DND-41 (cell line): ENCODE data around the gene CCDC169.

ENCODE experiments used
- ATAC-seq: fragments of 200-7000 bp; cut with Tn5 transposase; 3 replicates; pipeline ENCODE4 v1.9.1; 2021; ENCODE audit warnings: low read depth; ENCODE audit not compliant: insufficient read depth
- DNase-seq: peaks from one replicate; pipeline ENCODE4 v3.0.0-alpha.2; 2020
- H2AFZ ChIP-seq: 2 replicates; pipeline ENCODE4 v1.6.0; 2012; ENCODE audit warnings: low read depth, low read length
- H3K27ac ChIP-seq: 2 replicates; pipeline ENCODE4 v1.5.1; 2012; ENCODE audit warnings: low read length, inconsistent platforms
- H3K27me3 ChIP-seq: fragments of 200-600 bp; sonication (generic); 2 replicates; pipeline ENCODE4 v1.6.0; 2012; ENCODE audit warnings: low read length, mild to moderate bottlenecking, inconsistent platforms; ENCODE audit not compliant: insufficient read depth, poor library complexity
- H3K36me3 ChIP-seq: 2 replicates; pipeline ENCODE4 v1.5.1; 2012; ENCODE audit warnings: low read length, inconsistent platforms; ENCODE audit not compliant: insufficient read depth
- H3K4me1 ChIP-seq: 2 replicates; pipeline ENCODE4 v1.5.1; 2012; ENCODE audit warnings: mild to moderate bottlenecking, low read length; ENCODE audit not compliant: insufficient read depth
- H3K4me2 ChIP-seq: 2 replicates; pipeline ENCODE4 v1.6.0; 2012; ENCODE audit warnings: mild to moderate bottlenecking, moderate library complexity, low read length, inconsistent platforms; ENCODE audit not compliant: insufficient read depth
- H3K4me3 ChIP-seq, 2 experiments: fragments of 200-600 bp in 1 of 2; shearing (Covaris generic) in 1 of 2; 2 replicates each; pipeline ENCODE4 v1.5.1; 2012 to 2016; ENCODE audit warnings: inconsistent platforms in 2 of 2, low read length in 2 of 2, mild to moderate bottlenecking in 2 of 2, low read depth in 1 of 2, moderate library complexity in 1 of 2
- H3K79me2 ChIP-seq: 2 replicates; pipeline ENCODE4 v1.6.0; 2012; ENCODE audit warnings: low read length, inconsistent platforms; ENCODE audit not compliant: insufficient read depth
- H3K9ac ChIP-seq: 2 replicates; pipeline ENCODE4 v1.6.0; 2012; ENCODE audit warnings: low read depth, mild to moderate bottlenecking, inconsistent platforms, low read length, moderate library complexity
- H3K9me3 ChIP-seq: 2 replicates; pipeline ENCODE4 v1.5.1; 2012; ENCODE audit warnings: low read length, moderate library complexity, mild to moderate bottlenecking, inconsistent platforms; ENCODE audit not compliant: insufficient read depth, severe bottlenecking
- H4K20me1 ChIP-seq: 2 replicates; pipeline ENCODE4 v1.6.0; 2012; ENCODE audit warnings: low read length; ENCODE audit not compliant: insufficient read depth
- CTCF ChIP-seq: IDR thresholded peaks from 2 replicates; pipeline ENCODE4 v1.5.1; 2012; ENCODE audit warnings: borderline replicate concordance, low read length, moderate library complexity, mild to moderate bottlenecking; ENCODE audit not compliant: poor library complexity, severe bottlenecking; ENCODE audit errors: extremely low read depth
- EZH2 ChIP-seq: IDR thresholded peaks from 3 replicates; pipeline ENCODE4 v1.6.1; 2012; ENCODE audit warnings: borderline replicate concordance, low read depth, mild to moderate bottlenecking, moderate library complexity, low read length, inconsistent platforms; ENCODE audit not compliant: severe bottlenecking

The CCDC169 gene

GRCh38 chr13:36297366-36298338 lies at the start of gene CCDC169:
CCDC169 (minus strand) TSS chr13:36297814; CDS start chr13:36297719, 95 bp downstream.
- Histone ChIP-seq H2AFZ (no peak within 1 kb of the TSS), H3K9me3 (no peaks in the 10 kb centered on the region), H3K4me1 (no peaks in the 10 kb centered on the region), H3K4me3 (no peak within 1 kb of the TSS), H3K9ac (no peak within 1 kb of the TSS), H3K79me2 (no peaks in the 10 kb centered on the region), H3K4me2 (no peak within 1 kb of the TSS), H3K36me3 (no peaks in the 10 kb centered on the region), H4K20me1 (no peaks in the 10 kb centered on the region), H3K27ac (no peak within 1 kb of the TSS), H3K27me3 (no peaks in the 10 kb centered on the region)
- no peak for TF ChIP-seq EZH2
- ATAC-seq (no peak), DNase-seq (no peak)

- Histone ChIP-seq H3K27me3 (no peaks in the 10 kb centered on the region), H3K4me1 (no peaks in the 10 kb centered on the region), H3K79me2 (no peaks in the 10 kb centered on the region), H4K20me1 (no peaks in the 10 kb centered on the region), H3K36me3 (no peaks in the 10 kb centered on the region), H3K9me3 (no peaks in the 10 kb centered on the region), H3K9ac (no peak within 1 kb of the TSS), H2AFZ (peak within 1 kb of the TSS; percentile 39; the same call in 1 of the 2 replicates), H3K27ac (no peak within 1 kb of the TSS), H3K4me3 (no peak within 1 kb of the TSS), H3K4me2 (no peak within 1 kb of the TSS)
- peak; percentile 99 for ATAC-seq
- peak; percentile 60 for DNase-seq
- TF ChIP-seq CTCF (peak; percentile 86), EZH2 (no peak)
These were observed 48.8 kb upstream of the CCDC169 start, which contains the start of gene SPART for GRCh38 chr13:36346222-36347083. SPART (minus strand) TSS chr13:36346394; CDS start chr13:36335830, 10,564 bp downstream.

GRCh38 chr13:36345438-36346221 lies 48.0 kb upstream of the CCDC169 start:
- Histone ChIP-seq H3K9me3 (no peaks in the 10 kb centered on the region), H3K36me3 (no peaks in the 10 kb centered on the region), H3K4me1 (no peaks in the 10 kb centered on the region), H4K20me1 (no peaks in the 10 kb centered on the region), H3K79me2 (no peaks in the 10 kb centered on the region), H3K27me3 (no peaks in the 10 kb centered on the region), H3K4me3 (no peak overlapping the region), H3K27ac (no peak overlapping the region), H3K9ac (no peak overlapping the region), H2AFZ (no peak overlapping the region), H3K4me2 (no peak overlapping the region)
- ATAC-seq (no peak), DNase-seq (no peak)
- no peak for TF ChIP-seq EZH2
- TF ChIP-seq CTCF = no peak
